ENCODE data around the gene SERPINB12.

Gene SERPINB12

GRCh38 chr18:63542069-63542468 lies at the start of gene SERPINB12:
TSS of gene SERPINB12 (plus strand) at chr18:63542369. CDS start at chr18:63556160, 13,791 bp downstream.
- no peak for DNase-seq (ENCODE audit: low spot score)

GRCh38 chr18:63492851-63493250 lies 49.3 kb upstream of the SERPINB12 start:
- no peak for DNase-seq (ENCODE audit: low spot score)

- no peak for DNase-seq (ENCODE audit: low spot score)
These were observed 46.5 kb upstream of the SERPINB12 start for GRCh38 chr18:63495675-63496074.

- DNase-seq (ENCODE audit: low spot score), result peak; percentile 48
These were observed 36.4 kb upstream of the SERPINB12 start for GRCh38 chr18:63505566-63506335.

- DNase-seq (ENCODE audit: low spot score), result no peak
These were observed 35.9 kb upstream of the SERPINB12 start for GRCh38 chr18:63506336-63506646.

- DNase-seq (ENCODE audit: low spot score), result no peak
These were observed 33.6 kb upstream of the SERPINB12 start for GRCh38 chr18:63508596-63508995.

GRCh38 chr18:63511285-63511684 lies 30.9 kb upstream of the SERPINB12 start:
- DNase-seq (ENCODE audit: low spot score), result peak; percentile 61

GRCh38 chr18:63514326-63514725 lies 27.8 kb upstream of the SERPINB12 start:
- no peak for DNase-seq (ENCODE audit: low spot score)

GRCh38 chr18:63514888-63515678 lies 27.1 kb upstream of the SERPINB12 start:
- no peak for DNase-seq (ENCODE audit: low spot score)

GRCh38 chr18:63515801-63516200 lies 26.4 kb upstream of the SERPINB12 start:
- no peak for DNase-seq (ENCODE audit: low spot score)

GRCh38 chr18:63518178-63519012 lies 23.8 kb upstream of the SERPINB12 start:
- DNase-seq (ENCODE audit: low spot score), result peak; percentile 74

GRCh38 chr18:63520053-63520685 lies 22.0 kb upstream of the SERPINB12 start:
- DNase-seq (ENCODE audit: low spot score), result no peak

- no peak for DNase-seq (ENCODE audit: low spot score)
These were observed 18.5 kb upstream of the SERPINB12 start for GRCh38 chr18:63523660-63524059.

- no peak for DNase-seq (ENCODE audit: low spot score)
These were observed 14.9 kb upstream of the SERPINB12 start for GRCh38 chr18:63527251-63527650.

- DNase-seq (ENCODE audit: low spot score), result no peak
These were observed 13.2 kb upstream of the SERPINB12 start for GRCh38 chr18:63528863-63529492.

- no peak for DNase-seq (ENCODE audit: low spot score)
These were observed 9.7 kb upstream of the SERPINB12 start for GRCh38 chr18:63532471-63532870.

GRCh38 chr18:63534615-63535014 lies 7.6 kb upstream of the SERPINB12 start:
- DNase-seq (ENCODE audit: low spot score), result no peak

GRCh38 chr18:63539904-63540510 lies 2.2 kb upstream of the SERPINB12 start:
- DNase-seq (ENCODE audit: low spot score), result no peak

- DNase-seq (ENCODE audit: low spot score), result no peak
These were observed 1.8 kb downstream of the SERPINB12 start for GRCh38 chr18:63544017-63544416.

GRCh38 chr18:63545000-63545399 lies 2.8 kb downstream of the SERPINB12 start:
- no peak for DNase-seq (ENCODE audit: low spot score)

GRCh38 chr18:63550068-63550467 lies 7.9 kb downstream of the SERPINB12 start:
- no peak for DNase-seq (ENCODE audit: low spot score)

Data from D341Med (cell line).